ENCODE data around the gene METTL21A. TPM values are rescaled to one million over a fixed set of nuclear protein-coding genes. Genes with fewer than 3 reads are reported as not detected.

Gene METTL21A
- total RNA-seq, 2 experiments from 2014 or later = 16.4 to 21.1 TPM

DNA sequence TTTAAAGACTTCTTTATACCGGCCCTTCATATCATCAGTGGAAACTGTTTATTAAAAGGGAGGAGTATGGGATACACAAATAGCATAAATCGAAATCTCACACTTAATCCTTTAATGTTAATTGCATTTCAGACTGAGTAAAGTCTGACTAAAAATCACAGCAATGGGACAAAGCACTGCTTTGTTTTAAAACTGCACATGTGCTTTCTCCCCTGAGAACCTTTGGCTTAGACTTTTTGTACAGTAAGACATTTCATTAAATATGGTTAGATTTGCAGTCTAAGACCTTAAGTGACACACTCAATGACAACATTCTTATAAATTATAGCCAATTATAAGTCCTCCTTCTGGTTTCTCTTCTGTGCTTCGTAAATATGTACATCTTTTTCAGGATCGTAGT is 12.5 kb downstream of the METTL21A start:
- Mint-ChIP-seq H3K9me3 (ENCODE audit: low read depth) (peaks cover 3% of the 10 kb centered on the region), H3K4me1 (peaks cover 6% of the 10 kb centered on the region), H3K27ac (no peak overlapping the region), H3K27me3 (no peaks in the 10 kb centered on the region), H3K4me3 (no peak overlapping the region), H3K36me3 (peaks cover 46% of the 10 kb centered on the region)
- ATAC-seq = no peak
- DNase-seq = no peak
- CTCF ChIA-PET = no interaction called here

GRCh38 chr2:207606829-207607228 is 18.4 kb downstream of the METTL21A start:
- H3K27ac Mint-ChIP-seq = no peak overlapping the region
- H3K27me3 Mint-ChIP-seq = no peaks in the 10 kb centered on the region
- no peak for ATAC-seq
- DNase-seq = no peak
- H3K9me3 Mint-ChIP-seq (ENCODE audit: low read depth) = peaks cover 3% of the 10 kb centered on the region
- CTCF ChIA-PET = no interaction called here
- H3K36me3 Mint-ChIP-seq = peaks cover 45% of the 10 kb centered on the region
- H3K4me3 Mint-ChIP-seq = no peak overlapping the region
- peaks cover 16% of the 10 kb centered on the region for H3K4me1 Mint-ChIP-seq

- DNase-seq = no peak
- peaks cover 3% of the 10 kb centered on the region for H3K9me3 Mint-ChIP-seq (ENCODE audit: low read depth)
- no peak for ATAC-seq
- H3K27me3 Mint-ChIP-seq = no peaks in the 10 kb centered on the region
- peaks cover 46% of the 10 kb centered on the region for H3K36me3 Mint-ChIP-seq
- H3K4me1 Mint-ChIP-seq = peaks cover 20% of the 10 kb centered on the region
- CTCF ChIA-PET = no interaction called here
- no peak overlapping the region for H3K4me3 Mint-ChIP-seq
- no peak overlapping the region for H3K27ac Mint-ChIP-seq
Observed at GRCh38 chr2:207606399-207606798, 18.8 kb downstream of the METTL21A start.

GRCh38 chr2:207603486-207603885 is 21.7 kb downstream of the METTL21A start:
- DNase-seq (no peak), ATAC-seq (no peak)
- Mint-ChIP-seq H3K27ac (no peak overlapping the region), H3K4me1 (peaks cover 20% of the 10 kb centered on the region), H3K9me3 (ENCODE audit: low read depth) (peaks cover 3% of the 10 kb centered on the region), H3K36me3 (peaks cover 45% of the 10 kb centered on the region), H3K4me3 (no peak overlapping the region), H3K27me3 (no peaks in the 10 kb centered on the region)
- CTCF ChIA-PET = no interaction called here

- Mint-ChIP-seq H3K27ac (no peak overlapping the region), H3K36me3 (peaks cover 39% of the 10 kb centered on the region), H3K27me3 (no peaks in the 10 kb centered on the region), H3K4me3 (no peak overlapping the region), H3K4me1 (peaks cover 20% of the 10 kb centered on the region), H3K9me3 (ENCODE audit: low read depth) (no peaks in the 10 kb centered on the region)
- CTCF ChIA-PET = interaction anchor here (1.1 kb wide), 1 partner anchor 24 kb away, joined by 4 read pairs; no protein-coding TSS in a partner anchor
- DNase-seq (no peak), ATAC-seq (no peak)
Observed at GRCh38 chr2:207601774-207602173, 23.4 kb downstream of the METTL21A start.

DNA sequence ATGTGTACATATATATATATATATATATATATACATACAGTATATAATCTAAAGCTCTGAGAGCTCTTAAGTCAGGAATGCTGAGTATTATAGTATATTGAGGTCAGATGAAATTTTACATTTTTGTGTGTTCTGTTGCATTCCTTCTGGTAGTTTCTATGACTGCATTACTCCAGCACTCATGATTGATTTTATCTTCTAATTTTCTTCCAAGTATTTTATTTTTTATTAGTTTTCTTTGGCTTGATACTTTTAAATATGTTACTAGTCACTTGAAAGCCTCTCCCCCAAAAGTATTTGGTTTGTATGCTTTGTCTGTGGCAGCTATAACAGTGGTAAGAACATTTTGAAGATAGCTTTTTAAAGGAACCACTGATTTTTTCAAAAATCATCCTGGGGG is 25.0 kb downstream of the METTL21A start:
- Mint-ChIP-seq H3K36me3 (peaks cover 39% of the 10 kb centered on the region), H3K9me3 (ENCODE audit: low read depth) (no peaks in the 10 kb centered on the region), H3K27me3 (no peaks in the 10 kb centered on the region), H3K4me3 (no peak overlapping the region), H3K4me1 (peaks cover 22% of the 10 kb centered on the region), H3K27ac (no peak overlapping the region)
- DNase-seq = no peak
- CTCF ChIA-PET = interaction anchor here (1.3 kb wide), 1 partner anchor 20 kb away, joined by 3 read pairs; no protein-coding TSS in a partner anchor
- ATAC-seq = no peak

GRCh38 chr2:207599636-207600035 is 25.6 kb downstream of the METTL21A start:
- Mint-ChIP-seq H3K36me3 (peaks cover 35% of the 10 kb centered on the region), H3K27me3 (no peaks in the 10 kb centered on the region), H3K4me3 (no peak overlapping the region), H3K4me1 (peaks cover 26% of the 10 kb centered on the region), H3K9me3 (ENCODE audit: low read depth) (no peaks in the 10 kb centered on the region), H3K27ac (no peak overlapping the region)
- DNase-seq = no peak
- no peak for ATAC-seq
- CTCF ChIA-PET = interaction anchor here (1.3 kb wide), 1 partner anchor 21 kb away, joined by 3 read pairs; no protein-coding TSS in a partner anchor

- CTCF ChIA-PET = no interaction called here
- Mint-ChIP-seq H3K9me3 (ENCODE audit: low read depth) (peaks cover 7% of the 10 kb centered on the region), H3K27ac (no peak overlapping the region), H3K4me3 (no peak overlapping the region), H3K27me3 (no peaks in the 10 kb centered on the region), H3K4me1 (peaks cover 13% of the 10 kb centered on the region), H3K36me3 (peaks cover 57% of the 10 kb centered on the region)
- DNase-seq = no peak
- ATAC-seq = no peak
Observed at GRCh38 chr2:207594731-207595130, 30.5 kb downstream of the METTL21A start.

DNA sequence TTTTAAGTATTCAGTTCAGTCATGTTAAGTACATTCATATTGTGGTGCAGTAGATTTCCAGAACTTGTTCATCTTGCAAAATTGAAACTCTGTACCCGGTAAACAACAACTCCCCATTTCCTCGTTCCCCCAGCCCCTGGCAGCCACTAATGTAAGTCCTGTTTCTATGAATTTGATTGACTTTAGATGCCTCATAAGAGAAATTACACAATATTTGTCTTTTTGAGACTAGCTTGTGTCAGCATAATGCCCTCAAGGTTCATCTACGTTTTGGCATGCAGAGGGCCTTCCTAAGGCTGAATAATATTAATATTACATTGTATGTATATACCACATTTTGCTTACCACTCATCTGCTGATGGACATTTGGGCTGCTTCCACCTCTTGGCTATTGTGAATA is 30.9 kb downstream of the METTL21A start:
- Mint-ChIP-seq H3K27me3 (no peaks in the 10 kb centered on the region), H3K36me3 (peaks cover 59% of the 10 kb centered on the region), H3K4me3 (no peak overlapping the region), H3K27ac (peak overlapping the region; percentile 28), H3K4me1 (peaks cover 13% of the 10 kb centered on the region), H3K9me3 (ENCODE audit: low read depth) (peaks cover 8% of the 10 kb centered on the region)
- CTCF ChIA-PET = no interaction called here
- DNase-seq (no peak), ATAC-seq (no peak)

GRCh38 chr2:207593277-207593676 is 31.9 kb downstream of the METTL21A start:
- Mint-ChIP-seq H3K27me3 (no peaks in the 10 kb centered on the region), H3K4me1 (peaks cover 13% of the 10 kb centered on the region)
- CTCF ChIA-PET = no interaction called here

DNA sequence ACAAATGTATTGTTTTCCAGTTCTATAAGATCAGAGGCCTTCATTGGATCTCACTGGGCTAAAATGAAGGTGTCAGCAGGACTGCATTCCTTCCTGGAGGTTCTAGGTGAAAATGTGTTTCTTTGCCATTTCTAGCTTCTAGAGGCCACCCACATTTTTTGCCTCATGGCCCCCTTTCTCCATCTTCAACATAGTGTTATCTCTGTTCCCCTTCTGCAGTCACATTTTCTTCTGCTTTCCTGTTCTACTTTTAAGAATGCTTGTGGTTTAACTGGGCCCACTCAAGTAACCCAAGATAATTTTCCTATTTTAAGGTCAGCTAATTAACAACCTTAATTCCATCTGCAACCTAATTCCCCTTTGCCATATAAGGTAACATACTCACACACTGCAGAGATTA is 36.1 kb downstream of the METTL21A start:
- no peak for ATAC-seq
- no peaks in the 10 kb centered on the region for H3K27me3 Mint-ChIP-seq

More at GRCh38 chr2:207593277-207593676, 31.9 kb downstream of the METTL21A start:
- Mint-ChIP-seq H3K9me3 (ENCODE audit: low read depth) (peaks cover 11% of the 10 kb centered on the region), H3K4me3 (no peak overlapping the region), H3K27ac (no peak overlapping the region), H3K36me3 (peaks cover 68% of the 10 kb centered on the region)
- ATAC-seq (no peak), DNase-seq (no peak)

DNA sequence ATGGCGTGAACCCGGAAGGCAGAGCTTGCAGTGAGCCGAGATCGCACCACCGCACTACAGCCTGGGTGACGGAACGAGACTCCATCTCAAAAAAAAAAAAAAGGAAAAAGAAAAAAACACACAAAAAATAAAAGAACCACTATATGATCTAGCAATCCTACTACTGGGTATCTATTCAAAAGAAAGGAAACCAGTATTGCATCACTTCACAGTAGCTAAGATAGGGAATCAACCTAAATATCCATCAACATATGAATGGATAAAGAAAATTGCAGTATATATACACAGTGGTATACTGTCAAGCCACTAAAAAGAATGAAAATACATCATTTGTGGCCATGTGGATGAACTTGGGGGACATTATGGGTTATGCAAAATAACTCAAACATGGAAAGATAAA is 37.9 kb downstream of the METTL21A start:
- Mint-ChIP-seq H3K27me3 (no peaks in the 10 kb centered on the region), H3K4me1 (peaks cover 2% of the 10 kb centered on the region), H3K36me3 (peaks cover 87% of the 10 kb centered on the region), H3K9me3 (ENCODE audit: low read depth) (peaks cover 9% of the 10 kb centered on the region), H3K4me3 (no peak overlapping the region), H3K27ac (no peak overlapping the region)
- DNase-seq (no peak), ATAC-seq (no peak)
- CTCF ChIA-PET = interaction anchor here (1.0 kb wide), 1 partner anchor 10 kb away, joined by 3 read pairs; no protein-coding TSS in a partner anchor

More for the DNA sequence above, 36.1 kb downstream of the METTL21A start:
- no peak for DNase-seq
- Mint-ChIP-seq H3K36me3 (peaks cover 88% of the 10 kb centered on the region), H3K9me3 (ENCODE audit: low read depth) (peaks cover 11% of the 10 kb centered on the region), H3K4me3 (no peak overlapping the region), H3K27ac (peak overlapping the region; percentile 18), H3K4me1 (peaks cover 5% of the 10 kb centered on the region)
- CTCF ChIA-PET = no interaction called here

DNA sequence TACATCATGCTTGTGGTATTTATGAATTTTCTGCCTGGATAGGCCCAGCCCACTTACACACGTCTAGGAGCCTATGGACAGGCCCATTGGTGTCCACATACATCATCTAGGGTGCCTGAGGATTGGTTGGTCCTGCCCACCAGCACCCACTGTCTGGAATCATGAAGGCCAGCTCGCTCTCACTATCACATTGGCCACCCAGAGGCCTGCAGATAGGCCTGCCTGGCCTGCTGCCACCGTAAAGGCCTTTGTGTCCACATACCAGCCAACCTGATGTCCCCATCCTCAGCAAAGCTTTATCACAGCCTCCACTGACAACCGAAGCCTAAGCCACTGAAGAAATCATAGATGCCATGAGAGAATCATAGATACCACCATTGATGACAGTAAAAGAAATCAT is 40.2 kb downstream of the METTL21A start:
- Mint-ChIP-seq H3K4me3 (no peak overlapping the region), H3K27ac (no peak overlapping the region), H3K27me3 (no peaks in the 10 kb centered on the region), H3K9me3 (ENCODE audit: low read depth) (peaks cover 4% of the 10 kb centered on the region), H3K4me1 (peaks cover 2% of the 10 kb centered on the region), H3K36me3 (peaks cover 79% of the 10 kb centered on the region)
- ATAC-seq = no peak
- CTCF ChIA-PET = interaction anchor here (0.6 kb wide), 1 partner anchor 41 kb away, joined by 3 read pairs; no protein-coding TSS in a partner anchor
- DNase-seq = no peak

GRCh38 chr2:207571370-207571769 is 53.8 kb downstream of the METTL21A start:
- no peak overlapping the region for H3K4me3 Mint-ChIP-seq

More at GRCh38 chr2:207571370-207571769, 53.8 kb downstream of the METTL21A start:
- H3K27ac Mint-ChIP-seq = no peak overlapping the region
- H3K4me1 Mint-ChIP-seq = peaks cover 4% of the 10 kb centered on the region
- ATAC-seq = no peak
- H3K36me3 Mint-ChIP-seq = peaks cover 60% of the 10 kb centered on the region
- no peaks in the 10 kb centered on the region for H3K9me3 Mint-ChIP-seq (ENCODE audit: low read depth)
- no peak for DNase-seq
- no peaks in the 10 kb centered on the region for H3K27me3 Mint-ChIP-seq
- CTCF ChIA-PET = interaction anchor here (2.1 kb wide), 1 partner anchor 36 kb away, joined by 6 read pairs; no protein-coding TSS in a partner anchor

Data from activated CD8-positive, alpha-beta memory T cell treated with anti-CD3 and anti-CD28 coated beads, Interleukin-2, amount 10 ng/mL, durations not matched to agents 7 days and 5 days (primary cell).